K562 (cell line): ENCODE measurements around the gene DNAH3.

Experiments used
- EZH2 ChIP-seq: IDR thresholded peaks from 2 replicates; pipeline ENCODE4 v1.6.1; 2012; ENCODE audit warnings: low read depth, mild to moderate bottlenecking, inconsistent platforms, low read length, borderline replicate concordance
- GABPA ChIP-seq: fragments of 200-800 bp; sonication (Bioruptor generic); conservative IDR thresholded peaks from 2 replicates; pipeline ENCODE4 v1.6.1; 2016; ENCODE audit warnings: low read depth, missing genetic modification characterization, missing compliant biosample characterization
- PHB2 ChIP-seq: fragments of 450-650 bp; IDR thresholded peaks from 2 replicates; pipeline ENCODE4 v1.6.1; 2017; ENCODE audit warnings: low read depth
- POLR2A ChIP-seq: fragments of 450-650 bp; conservative IDR thresholded peaks from 2 replicates; pipeline ENCODE4 v1.6.1; 2016
- PTBP1 ChIP-seq: fragments of 200-400 bp; formaldehyde crosslinking; IDR thresholded peaks from 2 replicates; pipeline ENCODE4 v1.6.1; 2017; ENCODE audit warnings: low read depth, low read length
- ZC3H4 ChIP-seq: sonication (generic); formaldehyde crosslinking; IDR thresholded peaks from 2 replicates; pipeline ENCODE4 v1.9.0; 2021; ENCODE audit warnings: missing genetic modification reagents, borderline replicate concordance
- ZNF124 ChIP-seq: sonication (generic); formaldehyde crosslinking; IDR thresholded peaks from 2 replicates; pipeline ENCODE4 v1.8.1; 2022; ENCODE audit warnings: missing genetic modification reagents
- ZNF57 ChIP-seq: fragments of 450-650 bp; formaldehyde crosslinking; IDR thresholded peaks from 2 replicates; pipeline ENCODE4 v1.4.0; 2020; ENCODE audit warnings: mild to moderate bottlenecking, moderate library complexity
- TF ChIP-seq, protein P1 (sequence below), 3 experiments: IDR thresholded peaks in 2 of 3; conservative IDR thresholded peaks in 1 of 3; 2 replicates each; pipeline ENCODE4 v1.5.1; 2011 to 2012; ENCODE audit warnings: low read length in 3 of 3, mild to moderate bottlenecking in 3 of 3, control low read depth in 2 of 3, improper control_type of control experiment in 1 of 3, inconsistent platforms in 1 of 3, low read depth in 1 of 3, mixed read lengths in 1 of 3, moderate library complexity in 1 of 3; ENCODE audit not compliant: insufficient read depth in 2 of 3
- TF ChIP-seq, protein P2 (sequence below): fragments of 250-450 bp; sonication (Bioruptor Pico); IDR thresholded peaks from 2 replicates; pipeline ENCODE4 v1.5.1; 2021; ENCODE audit warnings: mild to moderate bottlenecking
- TF ChIP-seq, protein P3 (sequence below): IDR thresholded peaks from 2 replicates; pipeline ENCODE4 v1.6.1; 2016; ENCODE audit warnings: missing genetic modification characterization, missing compliant biosample characterization

DNA sequence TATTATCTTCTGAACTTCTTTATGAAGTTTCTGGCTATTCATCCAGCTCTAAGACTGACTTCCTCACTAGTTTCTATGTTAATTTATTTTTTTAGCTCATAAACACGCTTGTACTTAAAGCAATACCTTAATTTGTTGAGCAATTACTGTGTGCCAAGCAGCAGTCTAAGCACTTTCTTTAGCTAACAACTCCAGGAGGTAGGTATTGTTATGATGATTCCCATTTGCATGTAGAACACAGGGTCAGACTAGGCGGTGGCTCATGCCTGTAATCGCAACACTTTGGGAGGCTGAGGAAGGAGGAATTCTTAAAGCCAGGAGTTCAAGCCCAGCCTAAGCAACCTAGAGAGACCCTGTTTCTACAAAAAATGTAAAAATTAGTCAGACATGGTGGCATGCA lies 19.8 kb downstream of the DNAH3 start:
- no peak for TF ChIP-seq GABPA (tag)
- TF ChIP-seq ZNF124 (CRISPR knock-in tag) = no peak
- TF ChIP-seq, protein P1, sequence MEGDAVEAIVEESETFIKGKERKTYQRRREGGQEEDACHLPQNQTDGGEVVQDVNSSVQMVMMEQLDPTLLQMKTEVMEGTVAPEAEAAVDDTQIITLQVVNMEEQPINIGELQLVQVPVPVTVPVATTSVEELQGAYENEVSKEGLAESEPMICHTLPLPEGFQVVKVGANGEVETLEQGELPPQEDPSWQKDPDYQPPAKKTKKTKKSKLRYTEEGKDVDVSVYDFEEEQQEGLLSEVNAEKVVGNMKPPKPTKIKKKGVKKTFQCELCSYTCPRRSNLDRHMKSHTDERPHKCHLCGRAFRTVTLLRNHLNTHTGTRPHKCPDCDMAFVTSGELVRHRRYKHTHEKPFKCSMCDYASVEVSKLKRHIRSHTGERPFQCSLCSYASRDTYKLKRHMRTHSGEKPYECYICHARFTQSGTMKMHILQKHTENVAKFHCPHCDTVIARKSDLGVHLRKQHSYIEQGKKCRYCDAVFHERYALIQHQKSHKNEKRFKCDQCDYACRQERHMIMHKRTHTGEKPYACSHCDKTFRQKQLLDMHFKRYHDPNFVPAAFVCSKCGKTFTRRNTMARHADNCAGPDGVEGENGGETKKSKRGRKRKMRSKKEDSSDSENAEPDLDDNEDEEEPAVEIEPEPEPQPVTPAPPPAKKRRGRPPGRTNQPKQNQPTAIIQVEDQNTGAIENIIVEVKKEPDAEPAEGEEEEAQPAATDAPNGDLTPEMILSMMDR (IDR thresholded peaks at IDR 0.05 in 2 of 3, conservative IDR thresholded peaks at IDR 0.05 in 1 of 3; ENCODE audit: insufficient read depth in 2 of 3, low read depth in 1 of 3, low read length in 3 of 3) = no peak
- TF ChIP-seq POLR2A = no peak
- TF ChIP-seq, protein P2, sequence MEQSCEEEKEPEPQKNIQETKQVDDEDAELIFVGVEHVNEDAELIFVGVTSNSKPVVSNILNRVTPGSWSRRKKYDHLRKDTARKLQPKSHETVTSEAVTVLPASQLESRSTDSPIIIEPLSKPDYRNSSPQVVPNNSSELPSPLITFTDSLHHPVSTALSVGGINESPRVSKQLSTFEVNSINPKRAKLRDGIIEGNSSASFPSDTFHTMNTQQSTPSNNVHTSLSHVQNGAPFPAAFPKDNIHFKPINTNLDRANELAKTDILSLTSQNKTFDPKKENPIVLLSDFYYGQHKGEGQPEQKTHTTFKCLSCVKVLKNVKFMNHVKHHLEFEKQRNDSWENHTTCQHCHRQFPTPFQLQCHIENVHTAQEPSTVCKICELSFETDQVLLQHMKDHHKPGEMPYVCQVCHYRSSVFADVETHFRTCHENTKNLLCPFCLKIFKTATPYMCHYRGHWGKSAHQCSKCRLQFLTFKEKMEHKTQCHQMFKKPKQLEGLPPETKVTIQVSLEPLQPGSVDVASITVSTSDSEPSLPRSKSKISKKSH (CRISPR knock-in tag) = no peak
- no peak for TF ChIP-seq PHB2
- no peak for TF ChIP-seq ZC3H4
- TF ChIP-seq, protein P3, sequence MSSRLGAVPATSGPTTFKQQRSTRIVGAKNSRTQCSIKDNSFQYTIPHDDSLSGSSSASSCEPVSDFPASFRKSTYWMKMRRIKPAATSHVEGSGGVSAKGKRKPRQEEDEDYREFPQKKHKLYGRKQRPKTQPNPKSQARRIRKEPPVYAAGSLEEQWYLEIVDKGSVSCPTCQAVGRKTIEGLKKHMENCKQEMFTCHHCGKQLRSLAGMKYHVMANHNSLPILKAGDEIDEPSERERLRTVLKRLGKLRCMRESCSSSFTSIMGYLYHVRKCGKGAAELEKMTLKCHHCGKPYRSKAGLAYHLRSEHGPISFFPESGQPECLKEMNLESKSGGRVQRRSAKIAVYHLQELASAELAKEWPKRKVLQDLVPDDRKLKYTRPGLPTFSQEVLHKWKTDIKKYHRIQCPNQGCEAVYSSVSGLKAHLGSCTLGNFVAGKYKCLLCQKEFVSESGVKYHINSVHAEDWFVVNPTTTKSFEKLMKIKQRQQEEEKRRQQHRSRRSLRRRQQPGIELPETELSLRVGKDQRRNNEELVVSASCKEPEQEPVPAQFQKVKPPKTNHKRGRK (tag) = no peak
- no peak for TF ChIP-seq EZH2
- TF ChIP-seq PTBP1 = no peak
- TF ChIP-seq ZNF57 = no peak
